DMS153 (cell line): ENCODE measurements around the gene BMF.
"Not testable (repeated sequence)": the region's sequence is repeated elsewhere in the genome, so short reads cannot be mapped to it uniquely, and the experiment has no call there.

Experiments used
- DNase-seq: peaks from one replicate; lab custom pipeline; 2025; lab: John Stamatoyannopoulos, UW

Gene BMF

DNA sequence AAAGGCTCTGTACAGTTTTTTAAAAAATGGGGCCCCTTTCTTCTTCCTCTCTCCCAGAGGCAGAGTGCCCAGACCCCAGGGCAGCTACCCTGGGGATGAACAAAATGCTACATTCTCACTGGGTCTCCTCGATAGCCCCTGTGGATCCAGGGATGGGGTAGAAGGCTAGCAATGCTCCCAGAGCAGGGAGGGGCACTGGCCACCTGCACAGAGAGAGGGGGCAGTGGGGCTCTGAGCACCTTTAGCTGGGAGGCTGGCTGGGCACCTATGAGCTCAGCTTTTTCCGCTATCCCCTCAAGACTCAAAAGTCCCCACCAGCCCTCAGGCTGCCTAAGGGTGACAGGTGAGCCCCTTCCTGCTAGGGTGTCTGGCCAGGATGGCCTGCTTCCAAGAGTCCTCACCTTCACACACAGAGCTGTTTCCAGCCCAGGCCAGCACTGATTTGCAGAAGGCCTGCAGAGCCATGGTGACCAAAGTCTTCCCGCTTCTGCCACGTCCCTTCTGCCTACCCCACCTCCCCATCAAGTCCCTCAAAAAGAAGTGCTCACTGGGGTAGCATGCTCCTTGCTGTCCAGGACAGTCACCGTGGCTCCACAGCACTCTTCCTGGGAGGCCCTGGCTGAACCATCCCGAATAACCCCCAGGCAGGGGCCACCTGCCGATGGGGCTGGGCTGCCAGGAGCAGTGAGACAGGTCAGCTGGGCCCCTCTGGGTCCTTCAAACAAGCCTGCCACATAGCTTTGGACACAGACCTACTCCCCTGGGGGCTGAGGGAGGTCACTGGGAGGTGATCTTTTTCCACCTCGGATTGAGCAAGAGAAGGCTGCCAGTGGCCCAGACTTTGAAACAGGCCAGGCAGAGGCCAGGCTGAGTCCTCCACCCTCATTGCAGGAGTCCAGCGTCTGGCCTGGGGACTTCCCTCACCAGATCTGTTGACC lies 20.4 kb downstream of the BMF start:
- DNase-seq, result no peak

DNA sequence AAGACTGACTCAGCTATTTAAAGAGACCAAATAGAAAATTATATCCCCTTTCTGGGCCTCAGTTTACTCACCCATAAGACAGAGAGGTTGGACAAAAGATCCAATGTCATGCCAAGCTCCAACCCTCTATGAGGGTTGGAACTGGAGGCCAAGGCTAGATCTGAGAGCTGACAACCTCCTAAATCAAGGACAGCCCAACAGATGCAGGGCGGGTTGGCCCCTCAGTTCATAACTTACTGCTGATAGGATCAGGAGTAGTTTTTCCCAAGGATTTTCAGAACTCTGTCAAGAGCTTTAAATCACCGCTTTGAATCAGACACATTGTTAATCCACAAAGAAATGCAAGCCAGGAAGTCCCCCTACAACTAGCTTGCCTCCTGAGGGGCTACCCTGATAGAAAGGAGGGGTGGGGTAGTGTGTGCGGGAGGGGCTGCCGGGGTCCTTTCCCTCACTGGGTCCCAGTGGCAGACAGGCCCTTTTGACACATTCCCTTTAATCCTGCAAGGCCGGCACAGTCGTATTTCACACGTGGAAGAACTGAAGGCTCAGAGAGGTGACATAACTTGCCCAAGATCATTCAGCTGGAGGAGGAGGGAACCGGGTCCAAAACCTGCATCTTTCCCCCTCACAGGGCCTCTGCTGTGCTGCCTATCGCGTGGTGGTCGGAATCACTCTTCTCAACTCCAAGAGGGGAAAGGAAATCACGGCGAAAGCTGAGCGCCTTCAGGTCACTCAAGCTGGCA lies 21.4 kb downstream of the BMF start:
- no peak for DNase-seq

DNA sequence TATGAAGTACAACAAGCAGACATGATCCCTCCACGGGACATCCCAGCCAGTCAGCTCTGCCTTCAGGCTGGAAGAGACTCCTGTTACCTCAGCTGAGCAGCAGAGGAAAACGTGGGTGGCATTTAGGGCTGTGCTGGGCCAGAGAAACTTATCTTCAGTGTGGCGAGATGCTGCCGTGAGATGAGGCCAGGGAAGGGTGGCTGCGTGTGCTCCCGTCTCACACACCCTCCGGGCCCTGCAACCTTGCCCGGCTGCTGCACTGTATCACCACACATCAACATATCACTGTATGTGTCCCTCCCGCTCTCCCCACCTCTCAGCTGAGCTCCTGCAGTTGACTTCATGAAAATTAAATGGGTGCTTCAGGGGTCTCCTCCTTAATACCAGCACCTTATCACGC lies 23.4 kb downstream of the BMF start:
- DNase-seq, result no peak

- no peak for DNase-seq
These were observed 24.0 kb downstream of the BMF start for GRCh38 chr15:40084650-40085049.

GRCh38 chr15:40082195-40082883 lies 26.3 kb downstream of the BMF start:
- DNase-seq, result no peak

- no peak for DNase-seq
These were observed 26.9 kb downstream of the BMF start for GRCh38 chr15:40081691-40082194.

- DNase-seq, result no peak
These were observed 27.8 kb downstream of the BMF start for GRCh38 chr15:40080847-40081246.

- no peak for DNase-seq
These were observed 28.6 kb downstream of the BMF start for GRCh38 chr15:40080104-40080503.

GRCh38 chr15:40079456-40079855 lies 29.2 kb downstream of the BMF start:
- no peak for DNase-seq

- DNase-seq, result peak; percentile 57
These were observed 33.2 kb downstream of the BMF start for GRCh38 chr15:40075298-40076044.

DNA sequence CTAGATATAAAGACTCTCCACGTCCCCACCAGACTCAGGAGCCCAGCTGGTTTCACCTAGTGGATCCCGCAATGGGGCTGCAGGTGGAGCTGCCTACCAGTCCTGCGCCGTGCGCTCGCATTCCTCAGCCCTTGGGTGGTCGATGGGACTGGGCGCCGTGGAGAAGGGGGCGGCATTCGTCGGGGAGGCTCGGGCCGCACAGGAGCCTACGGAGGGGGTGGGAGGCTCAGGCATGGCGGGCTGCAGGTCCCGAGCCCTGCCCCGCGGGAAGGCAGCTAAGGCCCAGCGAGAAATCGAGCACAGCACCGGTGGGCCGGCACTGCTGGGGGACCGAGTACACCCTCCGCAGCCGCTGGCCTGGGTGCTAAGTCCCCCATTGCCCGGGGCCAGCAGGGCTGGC lies 34.0 kb downstream of the BMF start:
- not testable (repeated sequence) for DNase-seq

DNA sequence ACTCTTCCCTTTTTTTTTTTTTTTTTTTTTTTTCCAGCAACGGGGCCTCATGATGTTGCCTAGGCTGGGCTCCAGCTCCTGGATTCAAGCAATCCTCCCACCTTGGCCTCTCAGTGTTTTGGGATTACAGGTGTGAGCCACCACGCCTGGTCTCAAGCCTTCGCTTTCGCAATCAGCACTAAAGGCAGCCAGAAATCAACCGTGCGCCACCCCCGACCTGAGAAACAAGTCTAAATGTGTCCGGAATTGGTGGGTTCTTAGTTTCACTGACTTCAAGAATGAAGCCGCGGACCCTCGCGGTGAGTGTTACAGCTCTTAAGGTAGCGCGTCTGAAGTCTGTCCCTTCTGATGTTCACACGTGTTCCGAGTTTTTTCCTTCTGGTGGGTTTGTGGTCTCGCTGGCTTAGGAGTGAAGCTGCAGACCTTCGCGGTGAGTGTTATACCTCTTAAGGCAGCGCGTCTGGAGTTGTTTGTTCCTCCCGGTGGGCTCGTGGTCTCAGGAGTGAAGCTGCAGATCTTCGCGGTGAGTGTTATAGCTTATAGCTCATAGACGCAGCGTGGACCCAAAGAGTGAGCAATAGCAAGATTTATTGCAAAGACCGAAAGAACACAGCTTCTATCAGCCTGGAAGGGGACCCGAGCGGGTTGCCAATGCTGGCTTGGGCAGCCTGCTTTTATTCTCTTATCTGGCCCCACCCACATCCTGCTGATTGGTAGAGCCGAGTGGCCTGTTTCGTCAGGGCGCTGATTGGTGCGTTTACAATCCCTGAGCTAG lies 34.8 kb downstream of the BMF start:
- DNase-seq, result not testable (repeated sequence)

DNA sequence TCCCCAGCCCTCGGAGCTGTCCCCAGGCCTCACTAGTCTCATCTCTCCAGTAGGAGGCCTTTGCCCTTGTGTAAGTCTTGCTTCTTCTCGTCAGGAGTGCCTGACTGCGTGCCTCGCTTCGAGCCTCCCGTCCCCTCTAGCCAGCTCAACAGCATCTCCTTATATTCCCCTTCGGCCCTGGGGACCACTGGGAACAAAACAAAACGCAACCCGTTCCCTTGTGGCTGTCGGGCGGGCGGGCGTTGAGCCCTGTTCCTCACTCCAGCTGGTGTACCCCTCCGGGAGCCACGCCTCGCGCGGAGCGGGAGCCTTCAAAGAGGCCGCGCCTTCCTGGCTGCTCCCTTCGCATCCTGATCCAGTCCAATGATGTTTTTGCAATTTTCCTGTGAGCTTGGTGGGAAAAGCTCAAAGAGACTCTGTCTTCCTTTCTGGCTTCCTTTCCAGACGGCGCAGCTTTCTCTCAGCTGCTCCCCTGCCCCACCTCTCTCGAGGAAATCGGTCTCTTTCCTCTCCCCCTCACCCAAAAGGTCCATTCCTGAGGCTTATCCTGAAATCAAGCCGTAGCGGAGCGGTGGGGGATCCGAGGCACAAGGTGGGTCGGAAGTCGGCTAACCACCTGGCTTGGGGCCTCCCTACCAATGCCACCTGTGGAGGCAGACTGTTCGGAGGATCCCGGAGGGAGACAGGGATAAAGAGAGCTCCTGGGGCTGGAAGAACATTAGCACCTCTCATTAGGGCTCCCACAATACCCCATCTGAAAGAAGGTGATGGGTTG lies 36.3 kb downstream of the BMF start:
- DNase-seq, result no peak

- DNase-seq, result no peak
These were observed 38.0 kb downstream of the BMF start for GRCh38 chr15:40070608-40071218.

DNA sequence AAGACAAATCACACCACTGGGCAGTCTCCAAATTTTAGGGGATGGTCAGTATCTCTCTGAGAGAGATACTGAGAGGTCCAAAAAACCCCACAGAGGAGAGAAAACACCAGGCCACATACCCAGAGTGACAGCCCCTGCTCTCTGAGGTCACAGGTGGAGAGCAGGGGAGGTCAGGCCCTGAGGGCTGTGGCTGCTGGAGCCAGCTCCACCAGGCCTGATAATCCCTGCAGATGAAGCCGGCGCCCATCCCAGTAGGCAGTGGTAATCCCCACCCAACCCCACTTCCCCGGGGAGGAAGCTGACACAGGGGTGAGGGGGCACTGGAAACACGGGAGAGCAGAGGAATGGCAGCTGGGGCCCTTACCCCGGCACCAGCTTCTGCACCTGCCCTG lies 38.5 kb downstream of the BMF start:
- DNase-seq, result no peak

- DNase-seq, result peak; percentile 90
These were observed 39.2 kb downstream of the BMF start for GRCh38 chr15:40069178-40070165.

DNA sequence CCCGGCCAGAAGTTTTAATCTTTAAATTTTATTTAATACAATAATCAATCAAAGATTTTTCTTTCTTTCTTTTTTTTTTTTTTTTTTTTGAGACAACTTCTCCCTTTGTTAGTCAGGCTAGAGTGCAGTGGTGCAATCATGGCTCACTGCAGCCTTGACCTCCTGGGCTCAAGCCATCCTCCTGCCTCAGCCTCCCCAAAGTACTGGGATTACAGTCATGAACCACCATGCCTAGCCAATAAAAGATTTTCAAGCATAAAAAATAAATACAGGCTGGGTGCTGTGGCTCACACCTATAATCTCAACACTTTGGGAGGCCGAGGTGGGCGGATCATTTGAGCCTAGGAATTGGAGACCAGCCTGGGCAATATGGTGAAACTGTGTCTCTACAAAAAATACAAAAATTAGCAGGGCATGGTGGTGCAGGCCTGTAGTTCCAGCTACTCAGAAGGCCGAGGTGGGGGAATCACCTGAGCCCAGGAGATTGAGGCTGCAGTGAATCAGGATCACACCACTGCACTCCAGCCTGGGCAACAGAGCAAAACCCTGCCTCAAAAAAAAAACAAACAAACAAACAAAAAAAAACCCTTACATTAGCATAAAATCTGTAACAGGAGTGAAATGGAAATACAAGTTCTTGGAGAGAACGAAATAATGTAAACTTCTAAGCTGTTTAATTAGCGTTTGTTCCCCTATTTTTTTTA lies 40.6 kb downstream of the BMF start:
- no peak for DNase-seq

- DNase-seq, result no peak
These were observed 42.1 kb downstream of the BMF start for GRCh38 chr15:40066589-40066988.
